HG02759 (cell line): ENCODE measurements around the gene IMP3.

Experiments used
- ATAC-seq: cut with Tn5 transposase; IDR thresholded peaks from one replicate; pipeline ENCODE4 v1.9.1; 2021; ENCODE audit warnings: mild to moderate bottlenecking, moderate library complexity; ENCODE audit not compliant: unreplicated experiment

Gene IMP3

GRCh38 chr15:75673426-75674235, 33.6 kb upstream of the IMP3 start:
- ATAC-seq: no peak

GRCh38 chr15:75672646-75673425, 32.8 kb upstream of the IMP3 start:
- no peak for ATAC-seq

- ATAC-seq: no peak
Observed at GRCh38 chr15:75671730-75672602, 31.9 kb upstream of the IMP3 start.

- no peak for ATAC-seq
Observed at GRCh38 chr15:75669879-75670212, 29.8 kb upstream of the IMP3 start.

- ATAC-seq: no peak
Observed at GRCh38 chr15:75669191-75669878, 29.3 kb upstream of the IMP3 start.

- no peak for ATAC-seq
Observed at GRCh38 chr15:75666823-75667501, 26.9 kb upstream of the IMP3 start.

GRCh38 chr15:75663931-75664421, 24.0 kb upstream of the IMP3 start:
- ATAC-seq: no peak

GRCh38 chr15:75662823-75663519, 22.9 kb upstream of the IMP3 start:
- no peak for ATAC-seq

GRCh38 chr15:75661756-75662140, 21.7 kb upstream of the IMP3 start:
- ATAC-seq: no peak

GRCh38 chr15:75661100-75661755, 21.2 kb upstream of the IMP3 start:
- no peak for ATAC-seq

- no peak for ATAC-seq
Observed at GRCh38 chr15:75659928-75660645, 20.1 kb upstream of the IMP3 start.

- ATAC-seq: no peak
Observed at GRCh38 chr15:75659141-75659771, 19.2 kb upstream of the IMP3 start.

- ATAC-seq: no peak
Observed at GRCh38 chr15:75656813-75657212, 16.8 kb upstream of the IMP3 start.

GRCh38 chr15:75656331-75656730, 16.3 kb upstream of the IMP3 start:
- no peak for ATAC-seq

- ATAC-seq: no peak
Observed at GRCh38 chr15:75655931-75656330, 15.9 kb upstream of the IMP3 start.

GRCh38 chr15:75654201-75654907, 14.3 kb upstream of the IMP3 start:
- no peak for ATAC-seq

- no peak for ATAC-seq
Observed at GRCh38 chr15:75653347-75653913, 13.4 kb upstream of the IMP3 start.
